Measurements from ENCODE around the gene BET1L. TPM values are rescaled to one million over a fixed set of nuclear protein-coding genes. Genes with fewer than 3 reads are reported as not detected.
A peak's percentile ranks its signal among the peaks of the same experiment; 100 is the strongest.

The BET1L gene
- total RNA-seq, 1 experiment from 2014 or later = 14.4 TPM

GRCh38 chr11:199782-200181 lies 7.4 kb downstream of the BET1L start:
- TF ChIP-seq EZH2phosphoT487 (IDR thresholded peaks at IDR 0.05; ENCODE audit: borderline replicate concordance, low read length) = no peak
- TF ChIP-seq EZH2 (IDR thresholded peaks at IDR 0.05; ENCODE audit: low read length, unreplicated experiment) = no peak
- no peak for TF ChIP-seq CTCF (conservative IDR thresholded peaks at IDR 0.05; ENCODE audit: low read depth, low read length)
- no TSS peak for BruUV-seq (replicated peaks)
- no peak for DNase-seq
- H3K27ac ChIP-seq (ENCODE audit: low read length) = no peak overlapping the region
- no peaks in the 10 kb centered on the region for H3K9me3 ChIP-seq (ENCODE audit: low read length)
- H3K9ac ChIP-seq (ENCODE audit: low read length) = no peak overlapping the region
- CTCF ChIA-PET = no interaction called here
- H3K27me3 ChIP-seq (ENCODE audit: low read length) = no peaks in the 10 kb centered on the region
- no peak overlapping the region for H2AFZ ChIP-seq (ENCODE audit: low read length)
- no peak overlapping the region for H3K4me3 ChIP-seq (ENCODE audit: low read length)
- H4K20me1 ChIP-seq (ENCODE audit: low read length) = no peaks in the 10 kb centered on the region
- no peaks in the 10 kb centered on the region for H3K79me2 ChIP-seq (ENCODE audit: low read length)
- no peaks in the 10 kb centered on the region for H3K36me3 ChIP-seq (ENCODE audit: low read depth, low read length)
- no peak overlapping the region for H3K4me2 ChIP-seq (ENCODE audit: low read length)
- POLR2A ChIA-PET (ENCODE audit: unreplicated experiment) = no interaction called here
- ATAC-seq = peak; percentile 16; the same call in 1 of the 2 replicates
- H3K4me1 ChIP-seq (ENCODE audit: insufficient read depth, low read length) = no peaks in the 10 kb centered on the region
- no peaks in the 10 kb centered on the region for H3K9me2 ChIP-seq (replicated peaks; ENCODE audit: low read length)
- H3F3A ChIP-seq (ENCODE audit: low read length, unreplicated experiment) = no peaks in the 10 kb centered on the region
- intact Hi-C loops (cut with micrococcal nuclease) = no loop called here

- H3K36me3 ChIP-seq (ENCODE audit: low read depth, low read length) = no peaks in the 10 kb centered on the region
- no peaks in the 10 kb centered on the region for H3K79me2 ChIP-seq (ENCODE audit: low read length)
- H4K20me1 ChIP-seq (ENCODE audit: low read length) = no peaks in the 10 kb centered on the region
- H3K4me3 ChIP-seq (ENCODE audit: low read length) = no peak overlapping the region
- H3K9ac ChIP-seq (ENCODE audit: low read length) = no peak overlapping the region
- ATAC-seq = no peak
- no peak overlapping the region for H3K27ac ChIP-seq (ENCODE audit: low read length)
- H3K9me2 ChIP-seq (replicated peaks; ENCODE audit: low read length) = no peaks in the 10 kb centered on the region
- no peaks in the 10 kb centered on the region for H3F3A ChIP-seq (ENCODE audit: low read length, unreplicated experiment)
- BruUV-seq (replicated peaks) = no TSS peak
- ChIA-PET CTCF (no interaction called here), POLR2A (ENCODE audit: unreplicated experiment) (no interaction called here)
- H3K4me1 ChIP-seq (ENCODE audit: insufficient read depth, low read length) = no peaks in the 10 kb centered on the region
- DNase-seq = no peak
- intact Hi-C loops (cut with micrococcal nuclease) = no loop called here
- no peak overlapping the region for H3K4me2 ChIP-seq (ENCODE audit: low read length)
- no peaks in the 10 kb centered on the region for H3K27me3 ChIP-seq (ENCODE audit: low read length)
- H2AFZ ChIP-seq (ENCODE audit: low read length) = no peak overlapping the region
- H3K9me3 ChIP-seq (ENCODE audit: low read length) = no peaks in the 10 kb centered on the region
- TF ChIP-seq EZH2phosphoT487 (IDR thresholded peaks at IDR 0.05; ENCODE audit: borderline replicate concordance, low read length) = no peak
Observed at GRCh38 chr11:199004-199581, 8.1 kb downstream of the BET1L start.

GRCh38 chr11:198236-198806 lies 8.9 kb downstream of the BET1L start:
- Histone ChIP-seq H3F3A (ENCODE audit: low read length, unreplicated experiment) (no peaks in the 10 kb centered on the region), H3K4me1 (ENCODE audit: insufficient read depth, low read length) (no peaks in the 10 kb centered on the region), H3K27ac (ENCODE audit: low read length) (no peak overlapping the region), H4K20me1 (ENCODE audit: low read length) (no peaks in the 10 kb centered on the region), H3K79me2 (ENCODE audit: low read length) (no peaks in the 10 kb centered on the region), H3K36me3 (ENCODE audit: low read depth, low read length) (no peaks in the 10 kb centered on the region), H3K9me2 (replicated peaks; ENCODE audit: low read length) (no peaks in the 10 kb centered on the region), H3K9ac (ENCODE audit: low read length) (no peak overlapping the region), H2AFZ (ENCODE audit: low read length) (no peak overlapping the region), H3K27me3 (ENCODE audit: low read length) (no peaks in the 10 kb centered on the region), H3K4me2 (ENCODE audit: low read length) (no peak overlapping the region), H3K4me3 (ENCODE audit: low read length) (no peak overlapping the region), H3K9me3 (ENCODE audit: low read length) (no peaks in the 10 kb centered on the region)
- ATAC-seq = no peak
- ChIA-PET CTCF (no interaction called here), POLR2A (ENCODE audit: unreplicated experiment) (no interaction called here)
- TF ChIP-seq CTCF (conservative IDR thresholded peaks at IDR 0.05; ENCODE audit: low read depth, low read length) (no peak), EZH2phosphoT487 (IDR thresholded peaks at IDR 0.05; ENCODE audit: borderline replicate concordance, low read length) (no peak), EZH2 (IDR thresholded peaks at IDR 0.05; ENCODE audit: low read length, unreplicated experiment) (no peak)
- intact Hi-C loops (cut with micrococcal nuclease) = no loop called here
- no peak for DNase-seq
- BruUV-seq (replicated peaks) = no TSS peak

Measured in PC-3 (cell line).